Measurements from ENCODE around the gene PAX6. TPM values are rescaled to one million over a fixed set of nuclear protein-coding genes. Genes with fewer than 3 reads are reported as not detected.

Gene PAX6
- total RNA-seq, 4 donors from 2014 or later = 0.40 to 0.79 (median 0.55) TPM; not detected in 1

DNA sequence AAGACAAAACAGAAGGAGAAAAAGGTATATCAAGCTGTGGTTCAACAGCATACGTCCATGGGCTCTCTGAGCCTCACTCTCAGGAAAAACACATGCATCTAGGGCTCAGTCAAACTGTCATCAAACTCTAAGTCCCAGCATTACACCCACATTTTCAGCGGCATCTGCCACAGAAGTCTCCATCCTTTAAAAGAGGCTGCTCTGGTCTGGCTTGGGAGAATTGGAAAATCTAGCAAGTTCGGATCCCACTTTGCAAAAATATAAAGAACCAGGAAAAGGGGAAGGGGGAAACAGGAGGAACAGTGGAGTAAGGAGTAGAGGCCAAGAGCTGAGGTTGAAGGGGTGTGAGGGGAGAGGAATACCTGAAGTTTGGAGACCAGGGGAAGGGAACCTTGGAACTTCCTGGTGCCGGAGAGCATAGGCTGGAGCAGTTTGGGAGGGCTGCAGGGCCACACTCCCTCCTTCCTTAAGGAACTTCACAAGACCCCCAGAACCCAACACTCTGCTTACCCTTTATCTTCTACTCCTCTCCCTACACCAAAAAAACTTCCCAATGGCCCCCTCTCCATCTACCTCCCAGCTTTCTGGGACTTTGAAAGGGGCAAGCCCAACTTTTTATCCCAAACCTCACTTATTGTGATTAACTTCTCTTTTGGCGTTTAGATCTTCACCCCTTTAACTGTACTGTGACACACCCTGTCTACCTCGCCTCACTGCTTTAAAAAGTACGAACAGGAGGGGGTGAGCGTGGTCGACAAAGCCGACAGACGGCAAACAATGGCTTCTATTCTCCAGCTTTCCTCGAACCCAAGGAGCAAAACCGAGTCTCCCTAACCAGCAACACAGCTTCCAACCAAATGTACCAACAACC lies 4.0 kb downstream of the PAX6 start:
- no peaks in the 10 kb centered on the region for H3K9me3 ChIP-seq
- no peaks in the 10 kb centered on the region for H3K36me3 ChIP-seq
- H3K27ac ChIP-seq = no peak overlapping the region
- TF ChIP-seq POLR2AphosphoS5 (IDR thresholded peaks at IDR 0.05) (no peak), EP300 (IDR thresholded peaks at IDR 0.05; ENCODE audit: low read depth) (no peak), POLR2A (IDR thresholded peaks at IDR 0.05) (no peak)
- TF ChIP-seq, protein P1, sequence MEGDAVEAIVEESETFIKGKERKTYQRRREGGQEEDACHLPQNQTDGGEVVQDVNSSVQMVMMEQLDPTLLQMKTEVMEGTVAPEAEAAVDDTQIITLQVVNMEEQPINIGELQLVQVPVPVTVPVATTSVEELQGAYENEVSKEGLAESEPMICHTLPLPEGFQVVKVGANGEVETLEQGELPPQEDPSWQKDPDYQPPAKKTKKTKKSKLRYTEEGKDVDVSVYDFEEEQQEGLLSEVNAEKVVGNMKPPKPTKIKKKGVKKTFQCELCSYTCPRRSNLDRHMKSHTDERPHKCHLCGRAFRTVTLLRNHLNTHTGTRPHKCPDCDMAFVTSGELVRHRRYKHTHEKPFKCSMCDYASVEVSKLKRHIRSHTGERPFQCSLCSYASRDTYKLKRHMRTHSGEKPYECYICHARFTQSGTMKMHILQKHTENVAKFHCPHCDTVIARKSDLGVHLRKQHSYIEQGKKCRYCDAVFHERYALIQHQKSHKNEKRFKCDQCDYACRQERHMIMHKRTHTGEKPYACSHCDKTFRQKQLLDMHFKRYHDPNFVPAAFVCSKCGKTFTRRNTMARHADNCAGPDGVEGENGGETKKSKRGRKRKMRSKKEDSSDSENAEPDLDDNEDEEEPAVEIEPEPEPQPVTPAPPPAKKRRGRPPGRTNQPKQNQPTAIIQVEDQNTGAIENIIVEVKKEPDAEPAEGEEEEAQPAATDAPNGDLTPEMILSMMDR (IDR thresholded peaks at IDR 0.05) = no peak
- in situ Hi-C loops (cut with MboI; ENCODE audit: low pct_ligation_motif_present in 1 of 4, low pct_unique_long_range_greater_than_20kb in 1 of 4, low sequenced_read_pairs in 3 of 4) = no loop called here
- no peak overlapping the region for H3K4me3 ChIP-seq
- DNase-seq = no peak
- H3K4me1 ChIP-seq = peaks cover 12 to 53% (median 44%) of the 10 kb centered on the region in 4 donors
- intact Hi-C loops (cut with DNase I; ENCODE audit: low total_unique reads) = no loop called here
- H3K27me3 ChIP-seq = peaks cover 100% of the 10 kb centered on the region
- WGBS, 2 donors (ENCODE audit: low coverage in 1 of 2) = 22 to 26% methylated on average over 6 to 13 of the region's 13 CpGs

DNA sequence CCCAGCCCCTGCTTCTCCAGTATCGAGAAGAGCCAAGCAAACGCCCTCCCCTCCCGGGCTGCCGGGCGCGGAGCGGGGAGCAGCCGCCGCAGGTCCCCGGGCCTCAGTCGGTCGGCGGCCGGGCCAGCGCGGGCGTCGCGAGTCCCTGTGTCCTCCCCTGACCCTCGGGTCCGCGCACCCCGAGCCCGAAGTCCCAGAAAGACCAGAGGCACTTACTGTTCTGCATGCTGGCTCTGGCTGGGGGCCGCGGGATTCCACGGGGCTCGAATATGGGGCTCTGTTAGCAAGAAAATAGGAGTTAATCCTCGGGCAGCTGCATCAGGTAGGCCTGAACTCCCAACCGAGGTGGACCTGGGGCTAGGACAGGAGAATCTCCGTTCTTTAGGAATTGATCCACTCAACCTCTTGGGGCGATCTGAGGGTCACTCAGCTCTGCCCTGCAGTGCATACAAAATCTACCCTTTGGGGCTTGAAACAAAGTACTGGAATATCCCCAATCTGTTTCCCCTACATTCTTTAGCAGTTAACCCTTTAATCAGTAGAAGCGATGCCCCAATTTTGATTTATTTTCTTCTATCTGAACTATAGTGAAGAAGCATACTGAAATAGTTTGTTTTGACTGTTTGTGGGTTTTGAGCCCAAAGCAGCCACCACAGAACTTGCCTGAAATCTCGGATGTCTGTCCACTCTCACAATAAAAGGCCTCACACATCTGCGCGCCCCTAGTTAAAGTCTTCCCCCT lies 4.8 kb downstream of the PAX6 start:
- TF ChIP-seq, protein P1 (IDR thresholded peaks at IDR 0.05) = no peak
- TF ChIP-seq EP300 (IDR thresholded peaks at IDR 0.05; ENCODE audit: low read depth) = no peak
- no peak for TF ChIP-seq POLR2A (IDR thresholded peaks at IDR 0.05)
- no peak for TF ChIP-seq POLR2AphosphoS5 (IDR thresholded peaks at IDR 0.05)
- Histone ChIP-seq H3K9me3 (no peaks in the 10 kb centered on the region), H3K27ac (no peak overlapping the region), H3K4me1 (peaks cover 4 to 45% (median 36%) of the 10 kb centered on the region in 4 donors), H3K36me3 (no peaks in the 10 kb centered on the region), H3K27me3 (peaks cover 100% of the 10 kb centered on the region), H3K4me3 (no peak overlapping the region)
- in situ Hi-C loops (cut with MboI; ENCODE audit: low pct_ligation_motif_present in 1 of 4, low pct_unique_long_range_greater_than_20kb in 1 of 4, low sequenced_read_pairs in 3 of 4) (no loop called here), intact Hi-C loops (cut with DNase I; ENCODE audit: low total_unique reads) (no loop called here)
- 15 to 33% methylated on average over 1 to 17 of the region's 36 CpGs for WGBS, 2 donors (ENCODE audit: low coverage in 1 of 2)
- DNase-seq = no peak

DNA sequence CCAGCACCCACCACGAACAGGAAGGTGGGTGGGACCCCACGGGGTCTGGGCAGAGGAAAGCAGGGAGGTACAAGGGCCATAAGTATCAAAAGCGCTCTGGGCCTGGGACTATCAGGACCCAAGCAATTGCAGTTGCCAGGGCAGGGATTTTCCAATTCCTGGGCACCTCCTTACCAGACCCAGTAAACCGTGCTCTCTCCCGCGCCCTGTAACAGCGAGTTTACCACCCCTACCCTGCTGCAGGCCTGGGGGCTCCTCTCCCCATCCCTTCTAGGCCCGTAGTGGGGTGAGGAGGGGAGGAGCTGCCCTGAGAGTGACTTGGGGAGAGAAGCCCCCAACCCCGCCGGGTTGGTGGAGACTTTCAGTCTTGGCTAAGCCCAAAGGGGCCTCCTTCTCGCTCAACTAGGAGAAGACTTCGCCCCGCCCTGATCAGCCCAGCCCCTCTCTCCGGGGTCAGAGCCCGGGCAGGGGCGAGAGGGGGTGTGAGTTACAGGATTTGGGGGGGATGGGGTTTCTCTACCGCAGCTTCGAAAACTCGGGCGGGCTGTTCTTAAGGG lies 5.4 kb downstream of the PAX6 start:
- intact Hi-C loops (cut with DNase I; ENCODE audit: low total_unique reads) (no loop called here), in situ Hi-C loops (cut with MboI; ENCODE audit: low pct_ligation_motif_present in 1 of 4, low pct_unique_long_range_greater_than_20kb in 1 of 4, low sequenced_read_pairs in 3 of 4) (no loop called here)
- Histone ChIP-seq H3K4me3 (no peak overlapping the region), H3K9me3 (no peaks in the 10 kb centered on the region), H3K4me1 (peaks cover 2 to 38% (median 29%) of the 10 kb centered on the region in 4 donors), H3K27ac (no peak overlapping the region), H3K27me3 (peaks cover 100% of the 10 kb centered on the region), H3K36me3 (no peaks in the 10 kb centered on the region)
- TF ChIP-seq POLR2A (IDR thresholded peaks at IDR 0.05) (no peak), EP300 (IDR thresholded peaks at IDR 0.05; ENCODE audit: low read depth) (no peak), POLR2AphosphoS5 (IDR thresholded peaks at IDR 0.05) (no peak)
- TF ChIP-seq, protein P1 (IDR thresholded peaks at IDR 0.05) = no peak
- 18% methylated on average over 15 of the region's 20 CpGs; no CpG with 5 or more reads in 1 of the 2 donors for WGBS, 2 donors (ENCODE audit: low coverage in 1 of 2)
- no peak for DNase-seq

Measured in transverse colon (tissue), 4 donors.